Hepatocyte (in vitro differentiated cells): ENCODE measurements around the gene SLC25A21. TPM values are rescaled to one million over a fixed set of nuclear protein-coding genes. Genes with fewer than 3 reads are reported as not detected.

Source experiments
- DNase-seq: peaks from one replicate; pipeline ENCODE4 v3.0.0-alpha.2; 2016; ENCODE audit warnings: low spot score
- H2AFZ ChIP-seq: fragments of 200-600 bp; sonication (generic); 2 replicates; pipeline ENCODE4 v1.6.0; 2016; ENCODE audit warnings: antibody characterized with exemption, mild to moderate bottlenecking
- H3K27ac ChIP-seq: fragments of 200-600 bp; sonication (generic); 2 replicates; pipeline ENCODE4 v1.5.1; 2016; ENCODE audit warnings: mild to moderate bottlenecking
- H3K27me3 ChIP-seq: fragments of 200-600 bp; sonication (generic); 2 replicates; pipeline ENCODE4 v1.6.1; 2016
- H3K36me3 ChIP-seq: fragments of 200-600 bp; sonication (generic); replicated peaks from 2 replicates; pipeline ENCODE4 v1.5.1; 2016; ENCODE audit warnings: low read depth; ENCODE audit not compliant: insufficient read depth
- H3K4me1 ChIP-seq: fragments of 200-600 bp; sonication (generic); 2 replicates; pipeline ENCODE4 v1.5.1; 2016; ENCODE audit warnings: mild to moderate bottlenecking, moderate library complexity; ENCODE audit not compliant: insufficient read depth
- H3K4me2 ChIP-seq: fragments of 200-600 bp; sonication (generic); 2 replicates; pipeline ENCODE4 v1.6.0; 2016
- H3K4me3 ChIP-seq: fragments of 200-600 bp; sonication (generic); 2 replicates; pipeline ENCODE4 v1.5.1; 2016; ENCODE audit warnings: mild to moderate bottlenecking
- H3K79me2 ChIP-seq: fragments of 200-600 bp; sonication (generic); 2 replicates; pipeline ENCODE4 v1.6.0; 2017; ENCODE audit warnings: mild to moderate bottlenecking
- H3K9me2 ChIP-seq: fragments of 200-600 bp; sonication (generic); replicated peaks from 2 replicates; pipeline ENCODE4 v1.6.0; 2017; ENCODE audit warnings: mild to moderate bottlenecking; ENCODE audit not compliant: insufficient read depth
- H3K9me3 ChIP-seq: fragments of 200-600 bp; sonication (generic); 2 replicates; pipeline ENCODE4 v1.5.1; 2016; ENCODE audit warnings: low read depth, mild to moderate bottlenecking
- H4K20me1 ChIP-seq: fragments of 200-600 bp; sonication (generic); 2 replicates; pipeline ENCODE4 v1.6.0; 2016; ENCODE audit warnings: mild to moderate bottlenecking; ENCODE audit not compliant: insufficient read depth, poor library complexity, severe bottlenecking
- CTCF ChIP-seq: fragments of 200-600 bp; sonication (generic); IDR thresholded peaks from 2 replicates; pipeline ENCODE4 v1.5.1; 2016; ENCODE audit warnings: antibody characterized with exemption, mild to moderate bottlenecking; ENCODE audit not compliant: poor library complexity
- EZH2 ChIP-seq: fragments of 200-600 bp; sonication (generic); IDR thresholded peaks from 2 replicates; pipeline ENCODE4 v1.6.1; 2016; ENCODE audit warnings: antibody characterized with exemption, mild to moderate bottlenecking, borderline replicate concordance
- EZH2phosphoT487 ChIP-seq: fragments of 200-600 bp; sonication (generic); IDR thresholded peaks from one replicate; pipeline ENCODE4 v1.6.1; 2018; ENCODE audit warnings: antibody characterized with exemption, mild to moderate bottlenecking, low read depth, moderate library complexity; ENCODE audit not compliant: unreplicated experiment, severe bottlenecking
- WGBS: methylation state at CpG from one replicate; pipeline ENCODE4 v1.1.6; 2016; ENCODE audit warnings: low lambda C conversion rate; ENCODE audit errors: missing lambda C conversion rate; 5-methylcytosine and 5-hydroxymethylcytosine counted together
- polyA plus RNA-seq: library from polyadenylated mRNA; unstranded; fragments of >200 nt; fragmentation: Nextera tagmentation; extraction: Ambion mirVana; gene quantifications from 2 replicates; pipeline ENCODE4 v1.2.1, GENCODE V29; 2016
- total RNA-seq: library from RNA; depleted of rRNA; stranded (reverse); fragments of >200 nt; gene quantifications from 2 replicates; pipeline ENCODE4 v1.2.3, GENCODE V29; 2014

Gene SLC25A21
- total and polyA plus RNA-seq, 2 experiments from 2014 or later, result 1.4 to 1.6 TPM

GRCh38 chr14:37198907-37199306, 26.5 kb upstream of the SLC25A21 start:
- Histone ChIP-seq H3K4me2 (peak overlapping the region; percentile 81), H3K36me3 (no peaks in the 10 kb centered on the region), H3K27ac (no peak overlapping the region), H2AFZ (peak overlapping the region; percentile 77), H3K79me2 (peaks cover 30% of the 10 kb centered on the region), H3K27me3 (no peaks in the 10 kb centered on the region), H3K4me1 (peaks cover 3% of the 10 kb centered on the region), H3K9me2 (no peaks in the 10 kb centered on the region), H3K9me3 (no peaks in the 10 kb centered on the region), H4K20me1 (no peaks in the 10 kb centered on the region), H3K4me3 (no peak overlapping the region)
- WGBS, result 95% methylated on average over 5 of the region's 5 CpGs
- DNase-seq, result no peak
- TF ChIP-seq EZH2phosphoT487 (no peak), EZH2 (no peak), CTCF (no peak)

- Histone ChIP-seq H3K27me3 (no peaks in the 10 kb centered on the region), H3K9me2 (no peaks in the 10 kb centered on the region), H3K27ac (peak overlapping the region; percentile 96), H3K4me3 (peak overlapping the region; percentile 49), H4K20me1 (no peaks in the 10 kb centered on the region), H3K9me3 (no peaks in the 10 kb centered on the region), H2AFZ (peak overlapping the region; percentile 77), H3K79me2 (peaks cover 30% of the 10 kb centered on the region), H3K4me1 (peaks cover 3% of the 10 kb centered on the region), H3K4me2 (peak overlapping the region; percentile 81), H3K36me3 (no peaks in the 10 kb centered on the region)
- no peak for DNase-seq
- TF ChIP-seq EZH2 (no peak), CTCF (no peak), EZH2phosphoT487 (no peak)
- WGBS, result 19% methylated on average over 11 of the region's 11 CpGs
Observed at GRCh38 chr14:37198273-37198598, 25.8 kb upstream of the SLC25A21 start.

GRCh38 chr14:37197421-37198272, 25.2 kb upstream of the SLC25A21 start, which contains the start of gene MIPOL1:
Gene MIPOL1, plus strand, starts transcription at chr14:37197937. Its CDS starts 49,952 bp downstream, at chr14:37247889.
- Histone ChIP-seq H3K4me2 (peak within 1 kb of the TSS; percentile 81), H3K9me2 (no peaks in the 10 kb centered on the region), H3K4me1 (peaks cover 3% of the 10 kb centered on the region), H3K27ac (peak within 1 kb of the TSS; percentile 96), H3K9me3 (no peaks in the 10 kb centered on the region), H3K27me3 (no peaks in the 10 kb centered on the region), H2AFZ (peak within 1 kb of the TSS; percentile 97), H3K36me3 (no peaks in the 10 kb centered on the region), H4K20me1 (no peaks in the 10 kb centered on the region), H3K79me2 (peaks cover 27% of the 10 kb centered on the region), H3K4me3 (peak within 1 kb of the TSS; percentile 49)
- WGBS, result 1% methylated on average over 70 of the region's 70 CpGs
- DNase-seq, result peak; percentile 95
- TF ChIP-seq EZH2phosphoT487, result no peak
- peak; percentile 52 for TF ChIP-seq CTCF
- no peak for TF ChIP-seq EZH2
